ENCODE results near the gene ABCA13. TPM values are rescaled to one million over a fixed set of nuclear protein-coding genes. Genes with fewer than 3 reads are reported as not detected.

The ABCA13 gene
- total RNA-seq, 1 experiment from 2014 or later, result not detected

DNA sequence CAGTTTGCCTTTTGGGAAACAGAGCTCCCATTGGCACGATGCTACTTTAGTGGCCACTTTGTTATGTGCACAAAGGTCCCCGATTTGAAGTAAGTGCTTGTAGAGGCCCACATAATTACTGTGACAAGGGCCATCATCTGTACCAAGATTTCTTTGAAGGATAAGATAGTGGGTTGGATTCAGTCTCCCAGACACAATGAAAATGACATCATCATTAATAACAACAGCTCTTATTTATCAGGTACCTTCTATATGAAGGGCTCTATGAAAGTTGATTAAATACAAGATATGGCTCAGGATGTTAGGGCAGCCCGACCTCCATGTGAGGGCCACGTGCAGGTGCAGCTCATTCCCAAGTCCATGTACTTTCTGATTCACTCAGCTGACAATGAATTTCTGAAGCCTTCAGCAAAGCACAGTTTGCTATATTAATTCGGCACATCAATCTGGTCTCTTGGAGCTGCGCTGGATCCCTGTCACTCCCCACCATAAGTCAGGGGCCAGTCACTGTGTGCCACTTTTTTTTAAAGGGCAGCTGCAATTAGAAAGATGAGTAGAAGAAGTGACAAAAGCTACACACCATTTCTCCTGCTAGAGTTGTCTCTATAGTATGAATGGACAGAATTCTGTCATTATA is 140.3 kb downstream of the ABCA13 start:
- Histone ChIP-seq H3K4me1 (ENCODE audit: control insufficient read depth in 1 of 2, insufficient read depth in 2 of 2, low read length in 2 of 2) (no peaks in the 10 kb centered on the region), H3K36me3 (ENCODE audit: control insufficient read depth in 1 of 2, insufficient read depth in 2 of 2, low read length in 2 of 2) (no peaks in the 10 kb centered on the region), H3K79me2 (ENCODE audit: insufficient read depth, low read length) (no peaks in the 10 kb centered on the region), H3K9me3 (ENCODE audit: control insufficient read depth in 1 of 2, insufficient read depth in 1 of 2, low read depth in 1 of 2, low read length in 2 of 2) (no peaks in the 10 kb centered on the region), H3K4me2 (ENCODE audit: low read length) (no peak overlapping the region), H3K9me2 (ENCODE audit: insufficient read depth) (no peaks in the 10 kb centered on the region), H3K9ac (ENCODE audit: low read length) (no peak overlapping the region), H4K20me1 (ENCODE audit: insufficient read depth) (no peaks in the 10 kb centered on the region), H3K4me3 (replicated peaks in 1 of 2; ENCODE audit: low read depth in 1 of 2, low read length in 2 of 2) (no peak overlapping the region), H3K27me3 (ENCODE audit: insufficient read depth, low read length) (no peaks in the 10 kb centered on the region), H2AFZ (ENCODE audit: low read depth, low read length, poor library complexity, severe bottlenecking) (no peak overlapping the region), H3K27ac (ENCODE audit: low read depth, low read length) (no peak overlapping the region)
- no peak for DNase-seq (ENCODE audit: low read depth, low spot score)
- ChIA-PET CTCF (no interaction called here), POLR2A (no interaction called here), RAD21 (ENCODE audit: low non-redundant PET in 1 of 2, low total read pairs in 2 of 2, uncharacterized antibody in 2 of 2, unreplicated experiment in 2 of 2) (no interaction called here)
- ATAC-seq, result no peak
- no peak for TF ChIP-seq SRF (IDR thresholded peaks at IDR 0.05; ENCODE audit: low read depth)
- no peak for TF ChIP-seq EZH2 (IDR thresholded peaks at IDR 0.05)
- TF ChIP-seq, protein P1, sequence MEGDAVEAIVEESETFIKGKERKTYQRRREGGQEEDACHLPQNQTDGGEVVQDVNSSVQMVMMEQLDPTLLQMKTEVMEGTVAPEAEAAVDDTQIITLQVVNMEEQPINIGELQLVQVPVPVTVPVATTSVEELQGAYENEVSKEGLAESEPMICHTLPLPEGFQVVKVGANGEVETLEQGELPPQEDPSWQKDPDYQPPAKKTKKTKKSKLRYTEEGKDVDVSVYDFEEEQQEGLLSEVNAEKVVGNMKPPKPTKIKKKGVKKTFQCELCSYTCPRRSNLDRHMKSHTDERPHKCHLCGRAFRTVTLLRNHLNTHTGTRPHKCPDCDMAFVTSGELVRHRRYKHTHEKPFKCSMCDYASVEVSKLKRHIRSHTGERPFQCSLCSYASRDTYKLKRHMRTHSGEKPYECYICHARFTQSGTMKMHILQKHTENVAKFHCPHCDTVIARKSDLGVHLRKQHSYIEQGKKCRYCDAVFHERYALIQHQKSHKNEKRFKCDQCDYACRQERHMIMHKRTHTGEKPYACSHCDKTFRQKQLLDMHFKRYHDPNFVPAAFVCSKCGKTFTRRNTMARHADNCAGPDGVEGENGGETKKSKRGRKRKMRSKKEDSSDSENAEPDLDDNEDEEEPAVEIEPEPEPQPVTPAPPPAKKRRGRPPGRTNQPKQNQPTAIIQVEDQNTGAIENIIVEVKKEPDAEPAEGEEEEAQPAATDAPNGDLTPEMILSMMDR (IDR thresholded peaks at IDR 0.05 in 2 of 3, conservative IDR thresholded peaks at IDR 0.05 in 1 of 3; ENCODE audit: borderline replicate concordance in 1 of 3, insufficient read depth in 1 of 3, low read depth in 2 of 3, low read length in 2 of 3), result no peak
- TF ChIP-seq ZFX (IDR thresholded peaks at IDR 0.05), result no peak
- no peak for TF ChIP-seq POLR2A (IDR thresholded peaks at IDR 0.05; ENCODE audit: borderline replicate concordance, extremely low read depth, insufficient read depth, insufficient read length)
- TF ChIP-seq, protein P2, sequence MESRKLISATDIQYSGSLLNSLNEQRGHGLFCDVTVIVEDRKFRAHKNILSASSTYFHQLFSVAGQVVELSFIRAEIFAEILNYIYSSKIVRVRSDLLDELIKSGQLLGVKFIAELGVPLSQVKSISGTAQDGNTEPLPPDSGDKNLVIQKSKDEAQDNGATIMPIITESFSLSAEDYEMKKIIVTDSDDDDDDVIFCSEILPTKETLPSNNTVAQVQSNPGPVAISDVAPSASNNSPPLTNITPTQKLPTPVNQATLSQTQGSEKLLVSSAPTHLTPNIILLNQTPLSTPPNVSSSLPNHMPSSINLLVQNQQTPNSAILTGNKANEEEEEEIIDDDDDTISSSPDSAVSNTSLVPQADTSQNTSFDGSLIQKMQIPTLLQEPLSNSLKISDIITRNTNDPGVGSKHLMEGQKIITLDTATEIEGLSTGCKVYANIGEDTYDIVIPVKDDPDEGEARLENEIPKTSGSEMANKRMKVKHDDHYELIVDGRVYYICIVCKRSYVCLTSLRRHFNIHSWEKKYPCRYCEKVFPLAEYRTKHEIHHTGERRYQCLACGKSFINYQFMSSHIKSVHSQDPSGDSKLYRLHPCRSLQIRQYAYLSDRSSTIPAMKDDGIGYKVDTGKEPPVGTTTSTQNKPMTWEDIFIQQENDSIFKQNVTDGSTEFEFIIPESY (IDR thresholded peaks at IDR 0.05; ENCODE audit: extremely low read depth, insufficient replicate concordance, low read length), result no peak
- no peak for TF ChIP-seq RAD21 (IDR thresholded peaks at IDR 0.05; ENCODE audit: low read depth)
- TF ChIP-seq POLR2AphosphoS5 (IDR thresholded peaks at IDR 0.05; ENCODE audit: low read depth, low read length), result no peak
- intact Hi-C loops (cut with micrococcal nuclease), result no loop called here
- no TSS peak for BruUV-seq (replicated peaks)
